ENCODE results near the gene FKBP15. TPM values are rescaled to one million over a fixed set of nuclear protein-coding genes. Genes with fewer than 3 reads are reported as not detected.

FKBP15 gene
- total and polyA plus RNA-seq, 2 donors from 2014 or later, result 11.0 to 34.8 TPM

DNA sequence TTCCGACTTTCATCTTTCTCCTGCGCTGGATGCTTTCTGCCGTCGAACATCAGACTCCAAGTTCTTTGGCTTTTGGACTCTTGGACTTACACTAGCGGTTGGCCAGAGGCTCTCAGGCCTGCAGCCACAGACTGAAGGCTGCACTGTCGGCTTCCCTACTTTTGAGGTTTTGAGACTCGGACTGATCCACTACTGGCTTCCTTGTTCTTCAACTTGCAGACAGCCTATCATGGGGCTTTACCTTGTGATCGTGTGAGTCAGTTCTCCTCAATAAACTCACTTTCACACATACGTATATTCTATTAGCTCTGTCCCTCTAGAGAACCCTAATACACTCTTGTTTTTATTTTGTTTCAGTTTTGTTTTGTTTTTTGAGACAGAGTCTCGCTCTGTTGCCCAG lies 10.3 kb downstream of the FKBP15 start:
- Histone ChIP-seq H3K9me3 (ENCODE audit: control insufficient read depth in 2 of 3, insufficient read depth in 1 of 3, low read length in 3 of 3) (no peaks in the 10 kb centered on the region), H3K4me1 (ENCODE audit: control insufficient read depth in 2 of 3, insufficient read depth in 2 of 3, low read depth in 1 of 3, low read length in 3 of 3) (no peaks in the 10 kb centered on the region), H3K27ac (ENCODE audit: low read depth in 2 of 2, low read length in 2 of 2) (no peak overlapping the region), H3K4me3 (ENCODE audit: low read length in 3 of 3) (no peak overlapping the region), H3K36me3 (ENCODE audit: control insufficient read depth in 2 of 3, insufficient read depth in 3 of 3, low read length in 3 of 3) (peaks cover 9 to 15% (median 15%) of the 10 kb centered on the region in 3 donors), H3K27me3 (ENCODE audit: control insufficient read depth, insufficient read depth, low read length) (no peaks in the 10 kb centered on the region), H3K9ac (ENCODE audit: low read length in 3 of 3) (no peak overlapping the region)
- no peak for FAIRE-seq
- intact Hi-C loops (cut with DNase I), result no loop called here
- no peak for DNase-seq
- TF ChIP-seq, protein P1, sequence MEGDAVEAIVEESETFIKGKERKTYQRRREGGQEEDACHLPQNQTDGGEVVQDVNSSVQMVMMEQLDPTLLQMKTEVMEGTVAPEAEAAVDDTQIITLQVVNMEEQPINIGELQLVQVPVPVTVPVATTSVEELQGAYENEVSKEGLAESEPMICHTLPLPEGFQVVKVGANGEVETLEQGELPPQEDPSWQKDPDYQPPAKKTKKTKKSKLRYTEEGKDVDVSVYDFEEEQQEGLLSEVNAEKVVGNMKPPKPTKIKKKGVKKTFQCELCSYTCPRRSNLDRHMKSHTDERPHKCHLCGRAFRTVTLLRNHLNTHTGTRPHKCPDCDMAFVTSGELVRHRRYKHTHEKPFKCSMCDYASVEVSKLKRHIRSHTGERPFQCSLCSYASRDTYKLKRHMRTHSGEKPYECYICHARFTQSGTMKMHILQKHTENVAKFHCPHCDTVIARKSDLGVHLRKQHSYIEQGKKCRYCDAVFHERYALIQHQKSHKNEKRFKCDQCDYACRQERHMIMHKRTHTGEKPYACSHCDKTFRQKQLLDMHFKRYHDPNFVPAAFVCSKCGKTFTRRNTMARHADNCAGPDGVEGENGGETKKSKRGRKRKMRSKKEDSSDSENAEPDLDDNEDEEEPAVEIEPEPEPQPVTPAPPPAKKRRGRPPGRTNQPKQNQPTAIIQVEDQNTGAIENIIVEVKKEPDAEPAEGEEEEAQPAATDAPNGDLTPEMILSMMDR (IDR thresholded peaks at IDR 0.05; ENCODE audit: borderline replicate concordance, extremely low read depth, insufficient read depth), result no peak

GRCh38 chr9:113205861-113206260 lies 15.2 kb downstream of the FKBP15 start:
- H3K9ac ChIP-seq (ENCODE audit: low read length in 3 of 3), result no peak overlapping the region
- peaks cover 9 to 29% (median 24%) of the 10 kb centered on the region in 3 donors for H3K36me3 ChIP-seq (ENCODE audit: control insufficient read depth in 2 of 3, insufficient read depth in 3 of 3, low read length in 3 of 3)
- no peak for DNase-seq
- FAIRE-seq, result no peak
- TF ChIP-seq, protein P1 (IDR thresholded peaks at IDR 0.05; ENCODE audit: borderline replicate concordance, extremely low read depth, insufficient read depth), result no peak
- H3K4me3 ChIP-seq (ENCODE audit: low read length in 3 of 3), result no peak overlapping the region
- H3K9me3 ChIP-seq (ENCODE audit: control insufficient read depth in 2 of 3, insufficient read depth in 1 of 3, low read length in 3 of 3), result no peaks in the 10 kb centered on the region
- H3K27ac ChIP-seq (ENCODE audit: low read depth in 2 of 2, low read length in 2 of 2), result no peak overlapping the region
- H3K27me3 ChIP-seq (ENCODE audit: control insufficient read depth, insufficient read depth, low read length), result no peaks in the 10 kb centered on the region
- no peaks in the 10 kb centered on the region for H3K4me1 ChIP-seq (ENCODE audit: control insufficient read depth in 2 of 3, insufficient read depth in 2 of 3, low read depth in 1 of 3, low read length in 3 of 3)
- intact Hi-C loops (cut with DNase I), result no loop called here

DNA sequence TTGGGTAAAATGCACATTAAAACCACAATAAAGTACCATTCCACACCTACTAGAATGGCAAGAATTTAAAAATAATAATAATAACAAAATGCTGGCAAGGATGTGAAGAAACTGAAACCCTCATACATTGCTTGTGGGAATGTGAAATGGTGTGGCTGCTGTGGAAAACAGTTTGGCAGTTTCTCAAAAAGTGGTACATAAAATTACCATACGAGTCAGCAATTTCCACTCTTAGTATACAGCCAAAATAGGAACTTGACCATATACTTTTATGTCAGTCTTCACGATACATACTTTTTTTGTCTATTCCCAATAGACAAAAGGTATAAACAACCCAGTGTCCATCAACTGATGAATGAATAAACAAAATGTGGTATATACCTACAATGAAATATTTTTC lies 15.6 kb downstream of the FKBP15 start:
- DNase-seq (no peak), FAIRE-seq (no peak)
- Histone ChIP-seq H3K4me3 (ENCODE audit: low read length in 3 of 3) (no peak overlapping the region), H3K9me3 (ENCODE audit: control insufficient read depth in 2 of 3, insufficient read depth in 1 of 3, low read length in 3 of 3) (no peaks in the 10 kb centered on the region), H3K9ac (ENCODE audit: low read length in 3 of 3) (no peak overlapping the region), H3K4me1 (ENCODE audit: control insufficient read depth in 2 of 3, insufficient read depth in 2 of 3, low read depth in 1 of 3, low read length in 3 of 3) (no peaks in the 10 kb centered on the region), H3K27me3 (ENCODE audit: control insufficient read depth, insufficient read depth, low read length) (no peaks in the 10 kb centered on the region), H3K36me3 (ENCODE audit: control insufficient read depth in 2 of 3, insufficient read depth in 3 of 3, low read length in 3 of 3) (peaks cover 9 to 27% (median 21%) of the 10 kb centered on the region in 3 donors), H3K27ac (ENCODE audit: low read depth in 2 of 2, low read length in 2 of 2) (no peak overlapping the region)
- TF ChIP-seq, protein P1 (IDR thresholded peaks at IDR 0.05; ENCODE audit: borderline replicate concordance, extremely low read depth, insufficient read depth), result no peak
- intact Hi-C loops (cut with DNase I), result no loop called here

All from kidney (tissue), 14 donors.